GM18861 (cell line): ENCODE measurements around the gene IPO4.

Experiments
- ATAC-seq: cut with Tn5 transposase; IDR thresholded peaks from one replicate; pipeline ENCODE4 v1.9.1; 2021; ENCODE audit not compliant: unreplicated experiment

Gene IPO4

GRCh38 chr14:24132976-24133375 is 55.6 kb downstream of the IPO4 start:
- ATAC-seq, result no peak

- no peak for ATAC-seq
Measured at GRCh38 chr14:24132061-24132685, 56.4 kb downstream of the IPO4 start.

GRCh38 chr14:24131549-24131966 is 57.1 kb downstream of the IPO4 start:
- no peak for ATAC-seq

- no peak for ATAC-seq
Measured at GRCh38 chr14:24130717-24131548, 57.7 kb downstream of the IPO4 start.

DNA sequence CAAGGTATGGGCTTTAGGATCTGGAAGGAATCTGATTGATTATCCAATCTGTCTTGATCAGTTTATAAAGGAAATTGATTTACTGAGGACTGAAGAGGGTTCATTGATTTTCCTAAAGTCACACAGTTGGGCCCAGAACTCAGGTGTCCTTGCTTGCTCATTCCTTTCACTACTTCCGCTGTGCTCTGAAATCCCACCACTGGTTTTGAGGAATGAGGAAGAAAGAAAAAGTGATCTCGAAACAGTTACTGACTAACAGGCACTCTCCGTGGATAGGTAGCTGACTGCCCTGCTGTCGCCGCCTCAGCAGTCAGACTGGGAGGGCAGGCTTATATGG is 58.3 kb downstream of the IPO4 start, which contains the start of gene FITM1:
TSS of gene FITM1 (plus strand) at position 280 of the 337 bp plus-strand sequence. CDS start 905 bp downstream, outside the sequence.
- no peak for ATAC-seq
